ENCODE measurements around the gene SLC25A4.

- TF ChIP-seq CTCF (IDR thresholded peaks at IDR 0.05) (no peak), POLR2A (IDR thresholded peaks at IDR 0.05) (no peak)
Measured at GRCh38 chr4:185143601-185143969, 519 bp downstream of the SLC25A4 start.

Measured in right lobe of liver (tissue), 4 donors.